Stimulated activated CD4-positive, alpha-beta T cell treated with anti-CD3 and anti-CD28 coated beads, TNF-alpha, amount 100 ng/mL, for 48 hours (primary cell): ENCODE results near the gene FGF3.
A peak's percentile ranks its signal among the peaks of the same experiment; 100 is the strongest.

Experiments used
- DNase-seq, 3 donors: peaks; one replicate each; pipeline ENCODE4 v3.0.0-alpha.2; 2020; ENCODE audit warnings: low read depth in 3 of 3

The FGF3 gene

DNA sequence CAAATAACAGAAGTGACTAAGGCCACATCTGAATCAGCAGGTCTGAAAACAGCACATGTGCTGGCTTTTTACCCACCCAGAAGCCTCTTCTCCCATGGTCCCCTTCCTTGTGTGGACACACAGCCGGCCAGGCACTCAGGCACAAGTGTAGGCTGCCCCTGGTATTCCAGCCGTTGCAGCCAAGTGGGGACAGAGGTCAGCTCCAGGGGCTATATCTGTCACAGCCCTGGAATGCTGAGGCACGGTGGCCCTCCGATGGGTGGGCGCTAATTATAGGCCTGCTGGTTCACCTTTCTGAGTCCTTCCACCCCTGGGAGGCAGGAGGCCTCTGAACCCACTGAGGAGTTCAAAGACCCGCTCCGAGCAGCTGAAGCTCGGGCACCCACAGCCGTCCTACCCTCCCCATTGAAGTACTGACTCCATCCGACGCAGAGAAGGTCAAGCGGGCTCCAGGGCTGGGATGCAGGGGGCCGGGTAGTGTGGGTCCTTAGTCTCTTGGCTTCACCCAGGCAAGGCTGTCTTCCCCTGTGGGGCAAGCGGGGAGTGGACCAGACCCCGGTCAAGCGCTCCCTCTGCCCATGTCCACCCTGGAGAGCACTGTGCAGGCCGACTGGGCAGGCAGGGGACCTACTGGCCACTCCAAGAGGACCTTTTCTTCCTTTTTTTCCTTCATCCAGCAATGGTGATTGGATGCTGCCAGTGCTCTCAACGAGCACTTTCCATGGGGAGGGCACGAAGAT, 14.3 kb downstream of the FGF3 start:
- DNase-seq, result no peak

DNA sequence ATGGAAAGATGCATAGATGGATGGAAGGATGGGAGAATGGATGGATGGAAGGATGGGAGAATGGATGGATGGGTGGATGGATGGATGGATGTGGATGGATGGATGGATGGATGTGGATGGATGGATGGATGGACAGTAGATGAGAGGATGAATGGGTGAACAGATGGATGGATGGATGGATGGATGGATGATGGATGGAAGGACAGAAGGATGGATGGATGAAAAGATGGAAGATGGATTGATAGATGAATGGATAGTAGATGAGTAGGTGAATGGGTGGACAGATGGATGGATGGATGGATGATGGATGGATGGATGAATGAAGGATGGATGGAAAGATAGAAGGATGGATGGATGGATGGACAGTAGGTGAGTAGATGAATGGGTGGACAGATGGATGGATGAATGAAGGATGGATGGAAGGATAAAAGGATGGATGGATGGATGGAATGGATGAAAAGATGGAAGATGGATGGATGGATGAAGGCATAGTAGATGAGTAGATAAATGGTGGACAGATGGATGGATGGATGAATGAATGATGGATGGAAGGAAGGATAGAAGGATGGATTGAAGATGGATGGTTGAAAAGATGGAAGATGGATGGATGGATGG, 15.5 kb downstream of the FGF3 start:
- no peak for DNase-seq

DNA sequence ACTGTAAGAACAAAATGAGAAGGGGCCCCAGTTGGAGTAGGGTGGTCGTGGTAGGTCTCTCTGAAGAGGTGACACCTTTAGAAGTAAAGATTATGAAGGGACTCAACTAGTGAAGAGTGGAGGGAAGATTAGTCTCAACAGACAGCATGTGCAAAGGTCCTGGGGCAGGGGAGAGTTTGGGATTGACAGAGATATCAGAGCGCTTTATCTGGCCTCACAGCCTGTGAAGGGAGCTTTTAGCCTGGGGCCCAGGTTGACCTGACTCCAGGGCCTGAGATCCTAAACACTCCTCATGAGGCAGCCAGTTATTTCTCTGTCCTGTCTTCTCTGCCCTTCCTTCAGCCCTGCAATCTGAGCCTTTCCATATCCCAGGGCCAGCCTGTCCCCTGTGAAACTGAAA, 16.2 kb downstream of the FGF3 start:
- DNase-seq, result no peak

DNA sequence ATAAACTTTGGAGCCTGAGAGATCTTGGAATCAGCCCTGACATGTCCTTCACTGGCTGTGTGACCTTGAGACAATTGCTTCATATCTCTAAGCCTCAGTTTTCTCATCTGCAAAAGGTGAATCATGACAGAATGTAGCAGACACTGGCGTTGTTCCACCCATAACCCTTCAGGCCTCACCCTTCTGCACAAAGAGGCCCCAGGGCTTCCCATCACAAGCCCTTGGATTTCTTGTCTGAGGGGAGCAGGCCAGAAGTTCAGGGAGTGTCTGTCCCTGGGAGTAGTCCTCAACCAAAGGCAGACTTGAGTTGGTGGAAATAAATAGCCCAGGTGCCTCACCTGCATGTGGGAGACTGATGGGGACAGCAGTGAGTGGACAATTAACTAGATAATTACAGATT, 16.6 kb downstream of the FGF3 start:
- DNase-seq, result no peak

DNA sequence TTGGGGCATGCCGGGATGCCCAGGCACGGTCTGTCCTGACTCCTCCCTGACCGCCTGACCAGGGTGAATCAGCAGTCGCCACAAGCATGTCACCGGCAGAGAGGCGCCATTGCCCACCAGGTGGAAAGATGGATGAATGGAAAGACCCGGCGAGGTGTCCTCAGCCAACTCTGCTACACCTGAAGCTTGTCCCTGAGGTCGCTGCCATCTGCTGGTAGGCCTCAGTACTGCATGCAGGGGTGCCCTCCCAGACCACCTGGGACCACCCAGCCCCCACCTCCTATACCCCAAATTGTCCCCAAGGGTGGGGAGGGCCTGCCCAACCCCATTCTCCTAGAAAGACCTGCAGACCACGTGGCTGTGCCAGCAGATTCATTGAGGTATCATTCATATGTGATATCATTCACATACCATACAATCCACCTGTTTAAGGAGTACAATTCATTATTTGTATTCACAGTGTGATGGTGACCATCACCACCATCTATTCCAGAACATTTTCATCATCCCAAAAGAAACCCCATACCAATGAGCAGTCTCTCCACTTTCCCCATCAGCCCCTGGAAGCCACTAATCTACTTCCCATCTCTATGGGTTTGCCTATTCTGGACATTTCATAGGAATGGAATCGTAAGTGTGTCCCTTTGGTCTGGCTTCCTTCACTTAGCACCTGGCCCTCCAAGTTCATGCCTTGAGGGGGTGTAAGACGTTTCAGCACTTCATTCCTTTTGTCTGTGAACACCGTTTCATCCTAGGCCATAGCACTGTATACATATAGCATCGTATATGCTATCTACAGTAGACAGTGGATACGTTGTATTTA, 17.5 kb downstream of the FGF3 start:
- DNase-seq, result peak in 2 of 3 donors; percentile 3 to 18

DNA sequence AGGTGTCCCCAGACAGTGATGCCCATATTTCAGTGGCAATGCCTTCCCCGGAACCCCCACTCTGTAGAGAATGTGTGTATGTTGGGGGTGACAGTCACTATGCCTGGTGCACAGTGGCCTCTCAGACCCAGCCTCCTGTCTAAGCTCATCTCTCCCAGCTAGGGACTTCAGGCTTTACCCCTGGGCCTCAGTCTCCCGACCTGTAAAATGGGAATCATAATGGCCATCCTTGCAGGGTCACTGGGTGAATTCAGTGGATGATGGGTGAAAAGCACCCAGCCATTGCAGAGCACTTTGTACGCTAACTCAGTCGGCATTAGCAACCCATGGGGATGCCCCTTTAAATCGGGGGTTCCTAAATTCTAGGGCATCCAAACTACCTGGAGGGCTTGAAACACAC, 18.9 kb downstream of the FGF3 start:
- DNase-seq, result no peak

DNA sequence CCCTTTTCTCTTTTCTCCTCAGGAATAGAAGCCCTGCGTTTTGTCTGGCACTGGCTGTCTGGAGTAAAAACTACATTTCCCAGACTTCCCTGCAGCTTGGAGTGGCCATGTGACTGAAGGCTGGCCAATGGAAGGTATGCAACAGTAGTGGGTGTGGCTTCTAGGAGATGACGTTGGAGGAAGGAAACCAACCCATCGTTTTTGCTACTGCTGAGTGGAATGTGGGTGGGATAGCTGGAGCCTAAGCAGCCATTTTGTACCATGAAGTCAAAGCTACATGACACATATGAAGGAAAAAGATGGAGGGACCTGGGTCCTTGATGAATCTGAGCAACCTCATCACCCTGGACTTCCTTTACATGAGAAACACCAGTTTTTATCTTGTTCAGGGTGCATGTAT, 19.6 kb downstream of the FGF3 start:
- DNase-seq, result no peak

DNA sequence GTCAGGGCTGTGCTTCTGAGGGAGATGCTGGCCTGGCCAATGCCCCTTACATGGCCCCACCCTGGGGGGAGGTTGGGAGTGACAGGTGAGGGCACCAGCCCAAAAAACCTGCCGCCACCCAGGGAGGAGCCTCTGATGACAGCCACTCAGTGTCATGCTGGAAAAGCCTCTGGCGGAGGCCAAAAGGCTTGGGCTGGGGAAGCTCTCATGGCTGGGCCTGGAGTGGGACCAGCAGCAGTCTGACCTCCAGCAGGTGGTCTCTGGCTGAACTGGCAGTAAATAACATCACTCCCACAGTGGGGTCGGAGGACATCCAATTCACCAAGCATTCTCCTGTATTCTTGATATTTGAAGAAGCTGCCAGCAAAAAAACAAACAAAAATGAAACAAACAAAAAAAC, 20.1 kb downstream of the FGF3 start:
- no peak for DNase-seq

DNA sequence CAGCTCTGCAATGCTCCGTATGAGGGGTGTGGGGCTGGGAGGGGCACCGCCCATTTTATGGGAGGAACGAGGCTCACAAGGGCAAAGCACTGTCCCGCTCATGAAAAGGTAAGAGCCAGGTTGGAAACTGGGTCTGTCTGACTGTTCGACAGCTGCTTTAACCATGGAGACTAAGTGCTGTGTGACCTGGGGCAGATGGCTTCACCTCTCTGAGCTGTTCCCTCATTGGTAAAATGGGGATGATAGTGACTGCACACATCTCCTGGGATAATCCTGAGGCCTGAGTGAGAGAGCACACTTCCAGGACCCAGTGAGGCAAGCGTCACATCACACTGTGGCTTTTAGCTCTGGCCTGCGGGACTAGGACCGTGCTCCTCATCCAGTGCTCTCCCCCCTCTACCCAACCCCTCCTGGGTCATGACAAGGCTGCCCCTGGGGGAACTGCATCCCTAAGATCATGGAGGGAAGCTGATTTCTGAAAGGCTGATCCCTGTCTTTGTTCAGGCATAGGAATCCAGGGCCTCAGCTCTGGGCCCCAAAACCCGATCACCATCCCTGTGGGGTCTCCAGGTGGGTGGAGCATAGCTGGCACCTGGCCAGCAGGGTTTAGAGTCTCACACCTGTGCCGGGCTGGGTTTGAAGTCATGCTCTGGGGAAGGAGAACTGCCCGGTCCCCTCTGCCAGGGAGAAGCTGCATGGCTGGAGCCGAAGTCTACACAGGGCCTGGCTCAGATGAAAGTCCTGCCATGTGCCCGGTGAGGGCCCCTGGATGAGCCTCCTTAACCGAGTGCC, 21.3 kb downstream of the FGF3 start:
- no peak for DNase-seq

DNA sequence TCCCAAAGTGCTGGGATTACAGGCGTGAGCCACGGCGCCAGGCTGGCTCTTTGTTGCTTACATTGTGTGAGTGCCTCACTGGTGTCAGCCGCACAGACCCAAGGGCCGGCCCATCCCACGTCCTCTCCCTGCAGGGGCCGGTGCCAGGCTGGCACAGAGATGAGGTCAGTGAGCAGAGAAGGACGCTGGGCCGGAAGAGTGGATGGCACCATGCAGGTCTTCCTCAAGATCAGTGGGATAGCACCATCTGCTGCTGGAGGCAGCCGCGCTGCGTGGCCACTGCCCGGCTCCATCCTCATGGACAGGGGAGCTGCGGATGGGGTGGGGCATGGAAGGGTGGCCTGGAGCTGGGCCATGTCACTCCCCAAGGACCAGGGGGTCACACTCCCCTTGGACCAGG, 22.1 kb downstream of the FGF3 start:
- DNase-seq, result no peak

DNA sequence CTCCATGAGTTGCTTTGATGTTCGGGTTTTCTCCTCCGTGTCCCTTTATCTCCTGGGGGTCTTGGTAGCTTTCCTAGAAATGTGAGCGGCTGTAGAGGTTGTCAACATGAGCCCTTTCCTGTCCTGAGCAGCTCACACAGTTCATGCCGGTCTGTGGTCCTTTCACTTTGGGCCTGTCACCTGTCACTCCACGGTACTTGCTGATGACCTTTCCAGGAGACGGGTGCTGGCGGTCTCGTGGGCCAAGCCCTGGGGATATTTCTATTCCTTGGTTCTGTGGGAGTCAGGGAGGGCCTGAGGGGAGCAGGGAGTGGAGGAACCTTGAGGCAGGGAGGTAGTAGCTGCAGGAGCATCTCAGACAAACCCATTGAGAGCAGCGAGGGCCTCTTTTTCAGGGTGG, 23.2 kb downstream of the FGF3 start:
- DNase-seq, result no peak

DNA sequence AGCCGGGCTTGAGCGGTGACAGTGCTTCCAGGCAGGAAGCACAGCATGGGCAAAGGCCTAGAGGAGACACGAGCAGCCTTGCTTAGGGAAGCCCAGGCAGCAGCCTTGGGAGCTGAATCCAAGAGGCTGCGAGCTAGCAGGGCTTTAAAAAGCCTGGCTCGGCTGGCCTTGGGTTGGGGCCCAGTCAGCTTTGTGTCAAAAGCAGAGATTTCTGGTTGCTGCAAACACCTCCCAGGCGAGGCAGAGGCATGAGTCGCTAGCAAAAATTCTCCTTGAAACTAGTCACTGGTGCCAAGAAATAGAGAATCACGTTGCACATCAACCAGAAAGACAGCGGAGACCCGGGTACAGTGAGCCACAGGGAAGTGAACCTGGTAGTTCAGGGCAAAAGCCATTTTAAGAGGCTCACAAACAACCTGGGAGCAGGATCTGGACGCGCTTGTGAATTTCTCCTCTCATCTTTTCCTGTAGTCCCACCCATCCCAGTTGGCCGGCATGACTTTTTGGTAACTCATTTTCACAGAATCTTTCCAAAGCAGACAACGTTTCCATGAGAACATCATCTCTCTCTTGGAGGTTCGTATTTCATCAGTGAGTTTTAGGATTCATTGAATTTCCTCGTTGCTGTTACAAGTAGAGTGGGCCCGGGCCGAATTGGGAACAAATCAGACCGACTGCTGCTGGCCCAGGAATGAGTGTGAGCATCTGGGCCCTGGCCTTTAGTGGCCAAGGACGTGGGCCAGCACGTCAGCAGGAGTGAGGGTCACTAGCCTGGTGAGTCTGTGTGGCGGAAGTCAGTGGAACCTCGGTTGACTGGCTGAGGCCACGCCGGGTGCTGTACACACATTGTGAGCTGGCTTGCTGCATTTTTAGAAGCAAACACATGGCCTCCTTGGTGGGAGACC, 27.7 kb downstream of the FGF3 start:
- no peak for DNase-seq

DNA sequence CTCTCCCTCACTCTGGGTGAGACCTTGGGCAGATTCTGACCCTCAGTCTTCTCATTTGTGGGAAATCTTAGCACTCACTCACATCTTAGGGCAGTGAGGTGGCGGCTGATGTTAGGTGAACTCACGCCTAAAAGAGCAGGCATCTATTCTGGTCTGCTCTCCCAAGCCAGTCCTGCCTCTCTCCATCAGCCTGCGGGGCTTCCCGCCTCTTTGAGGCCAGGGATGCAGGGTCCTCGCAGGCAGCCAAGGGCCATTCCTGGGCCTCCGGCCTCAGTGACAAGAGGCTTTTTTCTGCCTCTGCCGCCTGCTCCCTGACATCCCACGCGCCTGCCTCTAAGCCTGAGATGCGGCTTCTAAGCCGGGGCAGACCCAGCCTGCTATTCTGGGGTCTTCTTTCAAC, 30.3 kb downstream of the FGF3 start:
- no peak for DNase-seq

DNA sequence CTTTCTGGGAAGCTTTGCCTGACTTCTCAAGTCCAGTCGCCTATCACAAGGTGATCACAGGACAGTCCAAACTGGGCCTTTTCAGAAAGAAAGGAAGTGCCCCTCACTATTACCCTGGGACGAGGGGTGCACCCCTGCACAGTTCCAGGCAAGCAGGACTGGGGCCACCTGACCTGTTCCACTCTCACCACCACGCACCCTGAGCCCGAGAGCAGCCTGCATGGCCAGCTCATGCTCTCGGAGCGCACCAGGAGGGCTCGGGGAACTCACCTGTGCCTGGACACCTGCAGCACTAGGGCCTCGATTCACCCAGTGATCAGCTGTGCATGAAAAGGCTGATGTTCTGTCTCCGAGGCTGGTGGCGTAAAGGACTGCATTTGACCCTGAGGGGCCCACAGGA, 31.3 kb downstream of the FGF3 start:
- no peak for DNase-seq

DNA sequence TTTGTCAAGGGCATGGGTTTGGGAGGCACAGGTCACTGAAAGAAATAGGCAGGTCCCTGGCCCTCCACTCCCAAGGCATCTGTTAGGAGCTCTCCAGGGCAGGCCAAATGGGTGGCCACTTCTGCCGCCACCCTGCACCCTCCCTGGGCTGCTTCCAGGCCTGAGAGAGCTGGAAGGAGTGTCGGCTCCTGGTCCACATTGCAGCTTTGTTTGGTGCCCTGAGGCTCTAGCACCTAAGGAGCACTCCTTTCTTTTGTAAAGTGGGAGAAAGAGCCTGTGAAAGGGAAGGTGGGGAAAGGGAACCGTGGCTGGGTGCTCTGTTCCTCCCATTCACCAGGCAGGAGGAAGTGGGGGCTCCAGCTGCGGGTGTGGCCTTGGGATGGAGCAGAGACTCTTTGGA, 31.8 kb downstream of the FGF3 start:
- no peak for DNase-seq

DNA sequence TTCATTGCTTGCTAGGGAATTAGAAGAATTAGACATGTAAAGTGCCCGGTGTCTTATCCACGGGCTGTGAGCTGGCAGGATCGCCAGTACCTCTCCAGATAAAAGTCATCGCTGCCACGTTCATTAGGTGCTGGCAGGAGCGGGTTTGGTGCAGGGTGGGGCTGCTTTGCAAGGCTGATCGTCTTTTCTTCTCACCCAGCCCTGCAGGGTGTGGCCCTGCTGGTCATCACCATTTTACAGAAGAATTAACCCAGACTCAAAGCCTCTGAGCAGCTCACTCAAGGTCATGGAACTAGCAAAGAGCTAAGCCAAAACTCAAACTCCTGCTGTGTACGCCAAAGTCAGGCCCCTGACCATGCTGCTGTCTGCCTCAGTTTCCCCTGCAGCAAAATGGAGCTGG, 38.0 kb downstream of the FGF3 start:
- DNase-seq, result no peak

DNA sequence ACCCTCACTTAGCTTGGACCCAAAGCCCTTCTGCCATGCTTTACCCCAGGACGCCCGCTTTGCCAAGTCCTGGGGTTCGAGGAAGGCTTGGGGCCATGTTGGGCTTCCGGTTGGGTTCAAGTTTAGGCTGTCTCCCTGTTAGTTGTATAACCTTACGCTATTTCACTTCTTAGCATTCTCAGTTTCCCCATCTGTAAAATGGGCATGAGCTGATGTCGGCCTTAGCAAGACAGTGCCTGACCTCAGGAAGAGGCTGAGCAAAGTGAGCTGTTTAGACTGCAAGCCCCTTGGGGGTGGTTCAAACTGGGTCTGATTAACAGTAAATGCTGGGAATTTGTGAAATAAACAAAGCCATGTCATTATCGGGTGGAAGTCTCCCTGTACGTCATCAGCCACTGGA, 40.8 kb downstream of the FGF3 start:
- no peak for DNase-seq

DNA sequence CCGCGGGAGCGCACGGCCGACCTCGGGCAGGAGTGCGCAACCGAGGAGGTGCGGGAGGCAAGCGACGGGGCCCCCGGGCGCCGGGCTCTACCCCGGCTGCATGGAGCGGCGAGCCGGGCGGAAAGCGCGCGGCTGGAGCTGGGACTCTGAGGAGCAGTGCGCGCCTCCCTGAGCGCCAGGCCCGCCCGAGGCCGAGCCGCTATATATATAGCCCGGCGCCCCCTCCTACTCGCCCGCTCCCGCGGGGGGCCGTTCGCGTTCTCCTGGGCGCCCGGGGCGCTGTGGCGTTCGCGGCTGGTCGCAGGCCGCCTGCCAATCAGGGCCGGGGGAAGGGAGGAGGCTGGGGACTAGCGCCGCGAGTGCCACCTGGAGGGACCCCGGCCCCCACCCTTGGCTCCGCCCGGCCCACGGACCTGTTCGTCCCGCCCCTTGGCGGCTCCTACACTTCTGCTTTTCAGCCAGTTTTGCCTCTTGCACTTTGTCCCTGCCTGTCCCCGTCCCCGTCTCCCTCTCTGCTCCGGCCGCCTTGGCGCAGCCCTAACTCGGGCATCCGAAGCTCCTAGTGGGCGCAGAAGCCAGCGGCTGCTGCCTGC, 44.0 kb downstream of the FGF3 start, which contains the start of gene FGF4:
FGF4 (minus strand) TSS at position 179 of the 593 bp plus-strand sequence. CDS start 257 bp downstream, outside the sequence.
- DNase-seq, result no peak

DNA sequence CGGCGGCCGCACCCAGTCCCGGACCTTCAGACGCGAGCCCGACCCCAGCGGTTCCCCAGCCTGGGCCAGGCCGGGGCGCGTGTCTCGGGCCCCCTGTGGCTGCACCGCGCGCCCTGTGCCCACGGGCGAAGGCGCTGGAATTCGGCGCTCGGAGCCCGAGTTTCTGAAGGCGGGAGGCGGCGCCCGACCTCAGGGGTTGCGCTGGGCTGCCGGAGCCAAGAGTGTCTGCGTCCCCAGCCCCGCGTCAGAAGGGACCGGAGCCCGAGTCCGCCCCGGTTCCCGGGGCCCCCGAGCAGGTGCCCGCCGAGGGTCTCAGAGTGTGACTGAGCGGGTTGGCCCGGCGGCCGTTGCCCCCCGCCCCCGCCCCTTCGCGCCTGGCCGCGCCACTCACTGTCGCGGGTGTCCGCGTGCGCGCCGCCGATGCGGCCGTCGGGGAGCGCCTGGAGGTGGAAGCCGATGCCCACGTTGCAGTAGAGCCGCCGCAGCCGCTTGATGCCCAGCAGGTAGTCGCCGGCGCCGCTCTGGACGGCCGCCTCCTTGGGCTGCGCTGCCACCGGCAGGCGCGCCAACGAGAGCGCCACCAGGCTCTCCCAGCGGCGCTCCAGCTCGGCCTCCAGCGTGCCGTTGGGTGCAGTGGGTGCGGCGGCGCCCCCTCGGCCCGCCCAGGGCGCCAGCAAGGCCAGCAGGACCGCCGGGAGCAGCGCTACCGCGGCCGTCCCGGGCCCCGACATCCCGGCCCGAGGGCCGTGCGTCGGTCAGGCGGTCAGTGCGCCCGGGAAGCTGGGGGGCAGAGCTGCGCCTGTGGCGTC, 44.7 kb downstream of the FGF3 start:
- no peak for DNase-seq
